Fibroblast of the aortic adventitia (primary cell): Measurements from ENCODE around the gene FGF12. TPM values are rescaled to one million over a fixed set of nuclear protein-coding genes. Genes with fewer than 3 reads are reported as not detected.

Experiments used
- DNase-seq: peaks from one replicate; pipeline ENCODE4 v3.0.0-alpha.2; 2010; ENCODE audit warnings: low read depth
- H3K4me3 ChIP-seq: 2 replicates; pipeline ENCODE4 v1.5.1; 2011; ENCODE audit warnings: low read depth, mild to moderate bottlenecking, control low read depth, low read length, moderate library complexity
- total RNA-seq: library from RNA; depleted of rRNA; stranded (reverse); fragments of >200 nt; gene quantifications from 2 replicates; pipeline ENCODE4 v1.2.3, GENCODE V29; 2012; ENCODE audit warnings: low replicate concordance
- TF ChIP-seq, protein P1 (sequence below): IDR thresholded peaks from 2 replicates; pipeline ENCODE4 v1.5.1; 2011; ENCODE audit warnings: mild to moderate bottlenecking, low read length, control low read depth, inconsistent platforms; ENCODE audit not compliant: insufficient read depth

Gene FGF12
- total RNA-seq, 1 donor, result 0.36 TPM

DNA sequence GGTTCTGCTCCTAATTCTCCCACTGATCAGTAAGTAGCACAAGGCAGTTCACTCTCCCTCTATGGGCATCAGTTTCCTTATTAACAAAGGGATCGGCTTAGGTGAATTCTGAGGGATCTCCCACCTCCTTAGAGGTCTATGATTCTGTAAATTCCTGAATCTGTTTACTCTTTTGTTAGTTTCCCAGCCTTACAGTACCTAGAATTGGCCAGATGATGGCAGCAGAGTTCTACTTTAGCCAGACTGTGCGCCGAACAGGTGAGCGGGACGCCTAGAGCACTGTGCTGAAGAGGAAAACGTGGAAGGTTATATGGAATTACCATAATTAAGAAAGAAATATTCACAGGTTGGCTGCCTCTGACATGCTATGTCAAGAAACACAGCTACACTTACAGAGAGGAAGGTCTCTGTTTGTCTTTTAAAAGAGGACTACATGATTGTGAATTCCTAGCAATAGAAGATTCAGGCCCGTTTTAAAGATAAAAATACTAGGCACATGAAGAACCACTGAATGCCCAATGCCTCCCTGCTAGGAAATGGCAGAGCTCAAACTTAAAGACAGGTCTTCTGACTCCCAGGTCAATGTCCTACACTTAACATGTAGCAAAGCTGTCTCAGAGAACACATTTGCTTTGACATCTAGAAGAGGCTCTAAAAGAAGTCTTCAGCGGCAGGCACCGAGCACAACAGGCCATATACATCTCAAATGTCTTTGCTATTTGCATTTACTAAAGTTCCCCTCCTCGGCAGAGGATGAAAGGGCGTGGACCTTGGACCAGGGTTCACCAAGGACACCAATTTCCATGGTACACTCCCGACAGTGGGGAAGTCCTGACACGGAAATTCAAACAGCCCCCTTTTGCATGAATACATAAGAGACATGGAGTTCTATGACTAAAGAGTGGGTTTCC is 259.9 kb downstream of the FGF12 start:
- DNase-seq, result peak; percentile 67
- no peak overlapping the region for H3K4me3 ChIP-seq
- TF ChIP-seq, protein P1, sequence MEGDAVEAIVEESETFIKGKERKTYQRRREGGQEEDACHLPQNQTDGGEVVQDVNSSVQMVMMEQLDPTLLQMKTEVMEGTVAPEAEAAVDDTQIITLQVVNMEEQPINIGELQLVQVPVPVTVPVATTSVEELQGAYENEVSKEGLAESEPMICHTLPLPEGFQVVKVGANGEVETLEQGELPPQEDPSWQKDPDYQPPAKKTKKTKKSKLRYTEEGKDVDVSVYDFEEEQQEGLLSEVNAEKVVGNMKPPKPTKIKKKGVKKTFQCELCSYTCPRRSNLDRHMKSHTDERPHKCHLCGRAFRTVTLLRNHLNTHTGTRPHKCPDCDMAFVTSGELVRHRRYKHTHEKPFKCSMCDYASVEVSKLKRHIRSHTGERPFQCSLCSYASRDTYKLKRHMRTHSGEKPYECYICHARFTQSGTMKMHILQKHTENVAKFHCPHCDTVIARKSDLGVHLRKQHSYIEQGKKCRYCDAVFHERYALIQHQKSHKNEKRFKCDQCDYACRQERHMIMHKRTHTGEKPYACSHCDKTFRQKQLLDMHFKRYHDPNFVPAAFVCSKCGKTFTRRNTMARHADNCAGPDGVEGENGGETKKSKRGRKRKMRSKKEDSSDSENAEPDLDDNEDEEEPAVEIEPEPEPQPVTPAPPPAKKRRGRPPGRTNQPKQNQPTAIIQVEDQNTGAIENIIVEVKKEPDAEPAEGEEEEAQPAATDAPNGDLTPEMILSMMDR, result peak; percentile 96

DNA sequence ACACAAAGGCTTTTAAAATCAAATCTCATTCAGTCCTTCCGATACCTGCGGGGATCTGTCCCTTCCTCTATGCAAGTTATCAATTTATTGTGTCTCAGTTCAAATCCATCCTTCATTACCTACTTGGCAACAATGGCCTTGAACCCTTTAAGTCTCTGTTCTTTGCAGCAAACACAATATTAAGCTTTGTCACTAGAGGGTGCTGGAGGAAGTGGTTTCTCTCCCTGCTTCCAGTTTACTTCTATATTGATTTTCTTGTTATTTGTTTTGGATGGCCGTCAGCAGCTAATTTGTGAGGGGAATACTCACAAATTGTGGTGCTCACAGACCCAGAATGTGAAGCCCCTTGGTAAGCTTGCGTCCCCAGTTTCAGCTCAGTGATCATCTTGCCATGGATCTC is 278.3 kb downstream of the FGF12 start:
- TF ChIP-seq, protein P1, result peak; percentile 35
- DNase-seq, result peak; percentile 11
- H3K4me3 ChIP-seq, result no peak overlapping the region

DNA sequence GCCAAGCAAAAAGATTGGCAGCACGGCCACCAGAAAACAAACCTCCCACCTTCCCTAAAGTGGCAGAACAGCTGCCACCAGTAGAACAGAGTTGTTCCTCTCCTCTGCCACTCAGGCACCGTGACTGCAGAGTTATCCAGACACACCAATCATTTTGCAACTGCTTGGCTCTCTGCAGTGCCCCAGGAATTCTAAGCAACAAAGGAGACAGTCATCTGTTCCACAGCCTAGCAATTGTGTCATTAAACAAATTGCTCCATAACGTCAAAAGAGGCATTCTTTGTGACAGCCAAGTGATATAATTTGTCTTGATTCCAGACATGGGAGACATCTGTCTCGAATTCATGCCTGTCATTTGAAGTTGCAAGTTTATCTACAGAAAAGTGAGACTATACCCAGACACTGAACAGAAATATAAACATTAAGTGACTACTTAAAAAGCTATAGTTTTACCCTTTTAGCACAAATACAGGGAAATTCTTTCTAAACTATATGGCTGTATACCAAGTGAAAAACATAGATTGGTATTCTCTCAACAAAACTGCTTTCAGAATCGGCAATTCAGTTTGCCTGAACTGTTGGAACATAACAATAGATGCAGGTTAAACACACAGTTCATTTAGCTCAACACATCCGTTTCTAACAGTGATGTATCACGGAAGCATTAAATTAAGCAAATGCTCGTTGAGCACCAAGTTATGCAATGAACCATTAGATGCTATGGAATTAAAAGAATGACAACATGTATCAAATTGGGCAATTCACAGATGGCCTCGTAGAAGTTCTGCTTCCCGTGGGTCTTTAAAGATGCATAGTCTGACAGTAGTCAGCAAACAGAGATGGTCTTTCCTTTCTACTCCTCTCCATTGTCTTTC is 281.3 kb downstream of the FGF12 start:
- no peak overlapping the region for H3K4me3 ChIP-seq
- no peak for DNase-seq
- TF ChIP-seq, protein P1, result no peak

DNA sequence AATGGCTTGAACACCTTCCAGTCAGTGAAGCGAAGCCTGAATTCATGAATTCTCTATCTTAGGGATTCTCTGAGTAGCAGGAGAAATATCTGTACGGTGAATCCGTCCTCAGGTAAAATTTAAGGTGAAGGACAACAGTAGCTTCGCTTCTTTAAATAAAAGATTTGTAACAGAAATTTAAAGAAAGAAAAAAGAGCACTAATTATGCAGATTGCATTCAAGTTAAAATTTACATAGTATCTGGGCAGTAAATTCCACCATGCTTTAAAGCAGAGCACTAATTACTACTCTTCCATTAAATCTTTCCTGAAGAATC is 282.6 kb downstream of the FGF12 start:
- no peak overlapping the region for H3K4me3 ChIP-seq
- no peak for DNase-seq
- TF ChIP-seq, protein P1, result no peak

DNA sequence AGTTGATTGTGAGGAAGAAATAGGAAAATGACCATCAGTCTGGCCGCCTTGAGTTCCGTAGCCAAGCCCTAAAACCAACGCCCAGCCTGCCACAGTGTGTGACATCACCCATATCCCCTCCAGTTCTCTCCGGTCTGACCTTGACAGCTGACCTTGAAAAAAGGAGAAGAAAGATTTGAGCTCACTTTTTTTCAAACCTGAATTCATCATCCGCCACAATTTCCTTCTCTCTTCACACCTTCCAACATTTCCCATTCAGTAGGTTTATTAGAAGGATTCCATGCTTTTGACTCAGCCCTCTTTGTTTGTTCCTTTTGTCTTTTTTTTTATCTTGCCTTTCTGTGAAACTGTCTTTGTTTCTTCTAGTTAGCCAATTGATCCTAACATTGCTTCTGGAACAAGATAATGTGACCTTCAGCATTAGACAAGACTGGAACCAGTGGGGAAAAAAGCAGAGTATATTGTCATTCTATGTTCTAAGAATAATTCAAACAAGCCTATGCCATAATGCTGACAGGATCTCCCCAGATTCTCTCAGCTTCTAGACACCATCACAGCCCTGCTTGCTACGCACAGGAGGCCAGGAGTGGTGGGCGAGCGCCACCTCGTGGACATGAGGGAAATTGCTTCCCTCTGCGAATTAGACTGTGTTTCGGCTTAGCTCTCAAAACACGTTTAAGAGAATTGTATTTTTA is 283.1 kb downstream of the FGF12 start:
- no peak overlapping the region for H3K4me3 ChIP-seq
- TF ChIP-seq, protein P1, result peak; percentile 99
- DNase-seq, result peak; percentile 72

DNA sequence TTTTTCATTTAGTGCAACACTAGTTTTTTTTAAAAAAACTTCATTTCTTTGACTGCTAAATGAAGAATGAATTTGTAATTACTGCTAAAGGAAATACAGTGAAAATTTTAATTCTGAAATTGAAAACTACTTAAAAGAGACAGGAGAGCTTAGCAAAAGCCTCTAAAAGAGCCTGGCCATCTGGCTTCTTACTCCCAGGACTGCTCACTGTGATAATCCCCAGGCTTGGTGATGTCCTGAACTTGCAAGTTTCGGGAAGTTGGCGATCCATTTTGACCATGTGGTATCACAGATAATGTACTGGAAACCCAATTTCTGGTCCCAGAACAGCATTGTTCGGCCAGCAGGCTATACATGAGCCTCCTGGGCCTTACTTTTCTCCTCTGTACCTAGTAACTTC is 292.1 kb downstream of the FGF12 start:
- TF ChIP-seq, protein P1, result no peak
- DNase-seq, result no peak
- no peak overlapping the region for H3K4me3 ChIP-seq
